Measurements from ENCODE around the gene SIRT4. TPM values are rescaled to one million over a fixed set of nuclear protein-coding genes. Genes with fewer than 3 reads are reported as not detected.
"Not testable (repeated sequence)": the region's sequence is repeated elsewhere in the genome, so short reads cannot be mapped to it uniquely, and the experiment has no call there.

The SIRT4 gene
- polyA plus RNA-seq, 1 of the 3 experiments (the other 2 are of a cell fraction) = 1.1 TPM

DNA sequence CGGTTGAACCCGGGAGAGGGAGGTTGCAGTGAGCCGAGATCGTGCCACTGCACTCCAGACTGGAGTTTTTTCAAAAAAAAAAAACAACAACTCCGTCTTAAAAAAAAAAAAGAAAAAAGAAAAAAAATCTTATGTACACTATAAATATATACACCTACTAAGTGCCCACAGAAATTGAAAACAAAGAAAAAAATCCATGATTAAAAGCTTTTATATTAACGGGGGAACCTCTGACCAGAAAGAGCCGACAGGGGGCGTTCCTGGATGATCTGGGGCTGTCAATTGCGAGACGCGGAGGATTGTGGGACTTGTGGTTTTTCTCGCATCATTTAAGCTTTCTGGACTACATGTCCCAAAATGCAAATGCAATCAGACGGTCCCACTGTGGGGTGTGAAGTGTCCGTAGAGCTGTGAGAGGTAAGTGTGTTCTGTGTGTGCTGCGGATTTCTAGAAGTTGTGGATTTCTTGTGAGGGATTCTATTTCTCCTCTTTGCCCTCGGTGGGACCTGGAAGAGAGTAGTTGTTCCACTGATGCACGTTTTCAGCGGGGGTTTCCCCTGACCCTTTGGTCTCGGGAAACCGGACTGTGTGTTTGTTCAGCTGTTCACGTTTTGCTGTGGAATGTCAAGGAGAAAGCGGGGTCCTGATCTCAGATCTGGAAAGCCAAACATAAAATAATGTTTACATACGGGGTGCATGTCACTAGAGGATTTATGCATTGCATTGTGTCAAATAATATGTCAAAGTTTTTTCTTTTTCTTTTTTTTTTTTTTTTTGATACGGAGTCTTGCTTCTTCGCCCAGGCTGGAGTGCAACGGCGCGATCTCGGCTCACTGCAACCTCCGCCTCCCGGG lies at the start of gene SIRT4 (continued):
- TF ChIP-seq MEF2A (IDR thresholded peaks at IDR 0.05; ENCODE audit: borderline replicate concordance, low read depth) (no peak), ELF1 (IDR thresholded peaks at IDR 0.05) (peak; percentile 48; the same call in 1 of the 2 replicates), SMC3 (IDR thresholded peaks at IDR 0.05; ENCODE audit: low read depth, low read length) (0 out of 2 replicates have a peak, but pooled peaks have one; percentile 3), POLR2AphosphoS5 (IDR thresholded peaks at IDR 0.05; ENCODE audit: low read depth, low read length) (peak; percentile 53; the same call in 1 of the 2 replicates), MXI1 (IDR thresholded peaks at IDR 0.05; ENCODE audit: low read depth, low read length) (peak; percentile 87), TEAD4 (IDR thresholded peaks at IDR 0.05; ENCODE audit: borderline replicate concordance, insufficient read depth) (no peak), YY1 (IDR thresholded peaks at IDR 0.05; ENCODE audit: low read depth) (peak; percentile 16; the same call in 1 of the 2 replicates), RFX5 (IDR thresholded peaks at IDR 0.05; ENCODE audit: low read length) (no peak), RXRA (IDR thresholded peaks at IDR 0.05; ENCODE audit: borderline replicate concordance, low read depth) (no peak)
- TF ChIP-seq, protein P1, sequence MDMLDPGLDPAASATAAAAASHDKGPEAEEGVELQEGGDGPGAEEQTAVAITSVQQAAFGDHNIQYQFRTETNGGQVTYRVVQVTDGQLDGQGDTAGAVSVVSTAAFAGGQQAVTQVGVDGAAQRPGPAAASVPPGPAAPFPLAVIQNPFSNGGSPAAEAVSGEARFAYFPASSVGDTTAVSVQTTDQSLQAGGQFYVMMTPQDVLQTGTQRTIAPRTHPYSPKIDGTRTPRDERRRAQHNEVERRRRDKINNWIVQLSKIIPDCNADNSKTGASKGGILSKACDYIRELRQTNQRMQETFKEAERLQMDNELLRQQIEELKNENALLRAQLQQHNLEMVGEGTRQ (IDR thresholded peaks at IDR 0.05; ENCODE audit: borderline replicate concordance, low read depth, low read length) = no peak
- TF ChIP-seq, protein P2, sequence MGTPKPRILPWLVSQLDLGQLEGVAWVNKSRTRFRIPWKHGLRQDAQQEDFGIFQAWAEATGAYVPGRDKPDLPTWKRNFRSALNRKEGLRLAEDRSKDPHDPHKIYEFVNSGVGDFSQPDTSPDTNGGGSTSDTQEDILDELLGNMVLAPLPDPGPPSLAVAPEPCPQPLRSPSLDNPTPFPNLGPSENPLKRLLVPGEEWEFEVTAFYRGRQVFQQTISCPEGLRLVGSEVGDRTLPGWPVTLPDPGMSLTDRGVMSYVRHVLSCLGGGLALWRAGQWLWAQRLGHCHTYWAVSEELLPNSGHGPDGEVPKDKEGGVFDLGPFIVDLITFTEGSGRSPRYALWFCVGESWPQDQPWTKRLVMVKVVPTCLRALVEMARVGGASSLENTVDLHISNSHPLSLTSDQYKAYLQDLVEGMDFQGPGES (IDR thresholded peaks at IDR 0.05; ENCODE audit: low read depth, low read length) = no peak

DNA sequence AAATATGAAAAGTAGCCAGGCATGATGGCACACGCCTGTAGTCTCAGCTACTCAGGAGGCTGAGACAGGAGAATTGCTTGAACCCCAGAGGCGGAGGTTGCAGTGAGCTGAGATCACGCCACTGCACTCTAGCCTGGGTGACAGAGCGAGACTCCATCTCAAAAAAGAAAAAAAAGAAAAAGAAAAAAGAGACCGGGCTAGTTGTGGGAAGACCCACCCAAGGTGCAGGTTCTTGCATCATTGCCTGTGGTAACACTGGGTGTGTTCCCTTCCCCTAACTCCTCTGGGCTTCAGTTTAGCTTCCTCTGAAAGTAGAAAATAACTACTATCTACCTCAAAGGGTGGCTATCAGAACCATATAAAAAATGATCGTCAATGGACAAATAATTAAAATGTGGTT lies 48.8 kb upstream of the SIRT4 start:
- peaks cover 44% of the 10 kb centered on the region for H3F3A ChIP-seq (replicated peaks; ENCODE audit: insufficient read depth)
- H3K79me2 ChIP-seq (ENCODE audit: insufficient read depth) = peaks cover 98% of the 10 kb centered on the region
- WGBS (ENCODE audit: low lambda C conversion rate) = 96% methylated on average over 6 of the region's 6 CpGs
- DNase-seq; H2AFZ ChIP-seq (ENCODE audit: low read depth); H3K9me3 ChIP-seq; H3K9ac ChIP-seq; H3K9me2 ChIP-seq; H3K27me3 ChIP-seq (ENCODE audit: insufficient read depth); POLR2A ChIA-PET; H3K4me2 ChIP-seq; H3K27ac ChIP-seq (ENCODE audit: low read depth in 2 of 2, low read length in 1 of 2); H3K4me3 ChIP-seq (ENCODE audit: low read depth in 2 of 2, low read length in 1 of 2): not testable (repeated sequence)
- H4K20me1 ChIP-seq (ENCODE audit: insufficient read depth) = peaks cover 61% of the 10 kb centered on the region
- CTCF ChIA-PET = interaction anchor here (0.8 to 21.5 kb wide), 3 partner anchors 13 to 51 kb away, joined by 3 to 618 read pairs (median 5); partner anchors contain the start of gene PXN
- peaks cover 17 to 45% of the 10 kb centered on the region in 2 experiments; a peak in 3 of 4 replicates for H3K4me1 ChIP-seq (ENCODE audit: control insufficient read depth in 1 of 2, insufficient read depth in 2 of 2, low read depth in 1 of 2, low read length in 1 of 2)
- peaks cover 0 to 33% of the 10 kb centered on the region in 2 experiments for H3K36me3 ChIP-seq (replicated peaks in 1 of 2; ENCODE audit: control insufficient read depth in 1 of 2, insufficient read depth in 2 of 2, low read length in 1 of 2)

DNA sequence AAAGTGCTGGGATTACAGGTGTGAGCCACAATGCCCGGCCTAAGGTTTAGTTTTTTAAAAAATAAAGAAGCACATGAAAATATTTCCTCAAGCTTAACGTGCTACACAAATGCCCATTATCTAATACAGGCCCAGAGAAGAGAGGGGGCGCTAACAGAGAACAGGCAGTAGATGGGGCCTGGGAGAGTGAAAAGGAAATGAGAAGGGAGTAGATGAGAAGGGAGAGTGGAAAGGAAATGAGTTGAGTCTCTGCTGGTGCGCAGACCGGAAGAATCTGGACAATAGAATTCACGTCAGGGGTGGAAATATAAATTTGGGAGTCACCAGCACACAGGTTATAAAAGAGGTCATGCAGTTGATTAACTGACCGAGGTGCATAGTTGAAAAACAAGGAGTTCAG lies 47.3 kb upstream of the SIRT4 start:
- Histone ChIP-seq H2AFZ (ENCODE audit: low read depth) (no peak overlapping the region), H3K4me2 (no peak overlapping the region), H3K4me3 (ENCODE audit: low read depth in 2 of 2, low read length in 1 of 2) (no peak overlapping the region), H3K9ac (no peak overlapping the region), H3K4me1 (ENCODE audit: control insufficient read depth in 1 of 2, insufficient read depth in 2 of 2, low read depth in 1 of 2, low read length in 1 of 2) (peaks cover 11 to 38% of the 10 kb centered on the region in 2 experiments; a peak in 3 of 4 replicates), H3K9me3 (no peaks in the 10 kb centered on the region), H4K20me1 (ENCODE audit: insufficient read depth) (peaks cover 65% of the 10 kb centered on the region), H3K79me2 (ENCODE audit: insufficient read depth) (peaks cover 98% of the 10 kb centered on the region), H3K27ac (ENCODE audit: low read depth in 2 of 2, low read length in 1 of 2) (no peak overlapping the region), H3K9me2 (no peaks in the 10 kb centered on the region), H3K36me3 (replicated peaks in 1 of 2; ENCODE audit: control insufficient read depth in 1 of 2, insufficient read depth in 2 of 2, low read length in 1 of 2) (peaks cover 0 to 33% of the 10 kb centered on the region in 2 experiments), H3F3A (replicated peaks; ENCODE audit: insufficient read depth) (peaks cover 44% of the 10 kb centered on the region), H3K27me3 (ENCODE audit: insufficient read depth) (no peaks in the 10 kb centered on the region)
- ChIA-PET POLR2A (no interaction called here), CTCF (interaction anchor here (1.2 to 21.5 kb wide), 4 partner anchors 11 to 52 kb away, joined by 3 to 618 read pairs (median 4); partner anchors contain the start of gene PXN)
- DNase-seq = no peak
- 90% methylated on average over 7 of the region's 7 CpGs for WGBS (ENCODE audit: low lambda C conversion rate)
- no peak for TF ChIP-seq POLR2AphosphoS5 (IDR thresholded peaks at IDR 0.05; ENCODE audit: low read depth, low read length)
- TF ChIP-seq SIN3A (IDR thresholded peaks at IDR 0.05; ENCODE audit: borderline replicate concordance, low read depth, low read length) = no peak
- no peak for TF ChIP-seq NRF1 (IDR thresholded peaks at IDR 0.05; ENCODE audit: low read depth, low read length)
- no peak for TF ChIP-seq GATA2 (CRISPR knock-in tag; IDR thresholded peaks at IDR 0.05)
- TF ChIP-seq, protein P3, sequence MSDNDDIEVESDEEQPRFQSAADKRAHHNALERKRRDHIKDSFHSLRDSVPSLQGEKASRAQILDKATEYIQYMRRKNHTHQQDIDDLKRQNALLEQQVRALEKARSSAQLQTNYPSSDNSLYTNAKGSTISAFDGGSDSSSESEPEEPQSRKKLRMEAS (IDR thresholded peaks at IDR 0.05; ENCODE audit: low read depth) = no peak
- TF ChIP-seq, protein P2 (IDR thresholded peaks at IDR 0.05; ENCODE audit: low read depth, low read length) = no peak
- TF ChIP-seq EZH2phosphoT487 (IDR thresholded peaks at IDR 0.05; ENCODE audit: borderline replicate concordance, low read depth) = no peak
- no peak for TF ChIP-seq RXRA (IDR thresholded peaks at IDR 0.05; ENCODE audit: borderline replicate concordance, low read depth)
- TF ChIP-seq, protein P4, sequence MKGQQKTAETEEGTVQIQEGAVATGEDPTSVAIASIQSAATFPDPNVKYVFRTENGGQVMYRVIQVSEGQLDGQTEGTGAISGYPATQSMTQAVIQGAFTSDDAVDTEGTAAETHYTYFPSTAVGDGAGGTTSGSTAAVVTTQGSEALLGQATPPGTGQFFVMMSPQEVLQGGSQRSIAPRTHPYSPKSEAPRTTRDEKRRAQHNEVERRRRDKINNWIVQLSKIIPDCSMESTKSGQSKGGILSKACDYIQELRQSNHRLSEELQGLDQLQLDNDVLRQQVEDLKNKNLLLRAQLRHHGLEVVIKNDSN (IDR thresholded peaks at IDR 0.05; ENCODE audit: borderline replicate concordance, low read depth) = no peak
- TF ChIP-seq, protein P5, sequence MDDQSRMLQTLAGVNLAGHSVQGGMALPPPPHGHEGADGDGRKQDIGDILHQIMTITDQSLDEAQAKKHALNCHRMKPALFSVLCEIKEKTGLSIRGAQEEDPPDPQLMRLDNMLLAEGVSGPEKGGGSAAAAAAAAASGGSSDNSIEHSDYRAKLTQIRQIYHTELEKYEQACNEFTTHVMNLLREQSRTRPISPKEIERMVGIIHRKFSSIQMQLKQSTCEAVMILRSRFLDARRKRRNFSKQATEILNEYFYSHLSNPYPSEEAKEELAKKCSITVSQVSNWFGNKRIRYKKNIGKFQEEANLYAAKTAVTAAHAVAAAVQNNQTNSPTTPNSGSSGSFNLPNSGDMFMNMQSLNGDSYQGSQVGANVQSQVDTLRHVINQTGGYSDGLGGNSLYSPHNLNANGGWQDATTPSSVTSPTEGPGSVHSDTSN (IDR thresholded peaks at IDR 0.05) = no peak
- no peak for TF ChIP-seq MEF2A (IDR thresholded peaks at IDR 0.05; ENCODE audit: borderline replicate concordance, low read depth)

Data from SK-N-SH (cell line).